ENCODE measurements around the gene NIT1. TPM values are rescaled to one million over a fixed set of nuclear protein-coding genes. Genes with fewer than 3 reads are reported as not detected.
A peak's percentile ranks its signal among the peaks of the same experiment; 100 is the strongest.

Gene NIT1
- total and polyA plus RNA-seq, 9 of the 15 experiments (the other 6 are each of a cell fraction or from before 2014, with no cell fraction given) = 18.4 to 76.0 (median 33.7) TPM

GRCh38 chr1:161100556-161100955 lies 17.3 kb upstream of the NIT1 start:
- H3K9me1 ChIP-seq (ENCODE audit: control insufficient read depth, insufficient read depth, low read length) = no peaks in the 10 kb centered on the region
- DNase-seq (ENCODE audit: extremely low read depth in 1 of 4, low spot score in 3 of 4) (no peak), FAIRE-seq (no peak), ATAC-seq (no peak)
- POLR2A ChIA-PET = interaction anchor here (0.9 kb wide), 1 partner anchor 16 kb away, joined by 3 read pairs; no protein-coding TSS in a partner anchor
- H3K4me2 ChIP-seq (ENCODE audit: insufficient read depth, low read length) = no peak overlapping the region
- intact Hi-C loops (cut with micrococcal nuclease) = no loop called here
- CTCF ChIA-PET (ENCODE audit: low intra/inter-chr PET ratio) = no interaction called here
- no peak overlapping the region for H3K9ac ChIP-seq (ENCODE audit: insufficient read depth in 1 of 2, low read depth in 2 of 2, low read length in 2 of 2)
- in situ Hi-C loops (cut with MboI) = no loop called here
- H3K4me3 ChIP-seq = no peak overlapping the region
- H3K27me3 ChIP-seq (ENCODE audit: control insufficient read depth in 2 of 2, insufficient read depth in 2 of 2, low read length in 2 of 2) = no peaks in the 10 kb centered on the region
- H3K79me2 ChIP-seq (ENCODE audit: control insufficient read depth, insufficient read depth, low read length) = peaks cover 18% of the 10 kb centered on the region
- no peak overlapping the region for H3K27ac ChIP-seq (ENCODE audit: extremely low read depth, low read depth, low read length)
- TF ChIP-seq EWSR1 (IDR thresholded peaks at IDR 0.05; ENCODE audit: borderline replicate concordance, low read depth, partially characterized antibody) (no peak), MITF (IDR thresholded peaks at IDR 0.05) (no peak), ZNF518B (CRISPR knock-in tag; IDR thresholded peaks at IDR 0.05) (no peak), ZNF583 (CRISPR knock-in tag; IDR thresholded peaks at IDR 0.05) (no peak), CCNT2 (IDR thresholded peaks at IDR 0.05; ENCODE audit: borderline replicate concordance, extremely low read depth, insufficient read length, low read depth, low read length) (no peak), ELK3 (CRISPR knock-in tag; IDR thresholded peaks at IDR 0.05) (no peak), ZBTB43 (CRISPR knock-in tag; IDR thresholded peaks at IDR 0.05) (no peak), RBM39 (optimal IDR thresholded peaks at IDR 0.05; ENCODE audit: low read depth, low read length) (no peak), MTA2 (IDR thresholded peaks at IDR 0.05; ENCODE audit: low read depth) (no peak), ATF6 (CRISPR knock-in tag; IDR thresholded peaks at IDR 0.05) (no peak), KLF10 (CRISPR knock-in tag; IDR thresholded peaks at IDR 0.05) (no peak), DACH1 (IDR thresholded peaks at IDR 0.05; ENCODE audit: partially characterized antibody) (no peak)
- H3K36me3 ChIP-seq (ENCODE audit: control insufficient read depth, insufficient read depth, low read length) = peaks cover 58% of the 10 kb centered on the region
- 88% methylated on average over 2 of the region's 2 CpGs for WGBS (ENCODE audit: insufficient coverage, low coverage, missing lambda C conversion rate)
- no peak overlapping the region for H2AFZ ChIP-seq (ENCODE audit: low read depth, low read length)
- H4K20me1 ChIP-seq (replicated peaks; ENCODE audit: control insufficient read depth, insufficient read depth, low read length) = no peaks in the 10 kb centered on the region
- H3K4me1 ChIP-seq (replicated peaks in 1 of 2; ENCODE audit: control insufficient read depth in 2 of 2, insufficient read depth in 2 of 2, low read length in 2 of 2) = peaks cover 0 to 7% of the 10 kb centered on the region in 2 experiments; a peak in 1 of 5 replicates
- TSS peak; percentile 16 for BruUV-seq (replicated peaks)
- H3K9me3 ChIP-seq (replicated peaks; ENCODE audit: control insufficient read depth, insufficient read depth, low read depth, low read length) = peaks cover 1% of the 10 kb centered on the region; the same call in 1 of the 2 replicates

Data from K562 (cell line).